Keratinocyte (primary cell): Measurements from ENCODE around the gene DLX4. TPM values are rescaled to one million over a fixed set of nuclear protein-coding genes. Genes with fewer than 3 reads are reported as not detected.

Source experiments
- DNase-seq: peaks from one replicate; pipeline ENCODE4 v3.0.0-alpha.2; 2011; ENCODE audit warnings: low read depth, missing footprints, low spot score
- FAIRE-seq: peaks from 2 replicates; lab custom pipeline; 2011; peaks lifted over from hg19 to GRCh38; lab: Jason Lieb, UNC
- H2AFZ ChIP-seq: 2 replicates; pipeline ENCODE4 v1.6.0; 2012; ENCODE audit warnings: low read length, control low read depth, inconsistent platforms; ENCODE audit not compliant: control insufficient read depth
- H3K27ac ChIP-seq: 2 replicates; pipeline ENCODE4 v1.5.1; 2011; ENCODE audit warnings: low read length; ENCODE audit not compliant: control insufficient read depth, insufficient read depth
- H3K27me3 ChIP-seq: 3 replicates; pipeline ENCODE4 v1.6.0; 2011; ENCODE audit warnings: low read length; ENCODE audit not compliant: control insufficient read depth, insufficient read depth; ENCODE audit errors: extremely low read depth
- H3K36me3 ChIP-seq, 2 experiments: 2 replicates in 1 of 2; 3 replicates in 1 of 2; pipeline ENCODE4 v1.5.1; 2011; ENCODE audit warnings: low read length in 2 of 2, mild to moderate bottlenecking in 1 of 2; ENCODE audit not compliant: control insufficient read depth in 2 of 2, insufficient read depth in 2 of 2; ENCODE audit errors: extremely low read depth in 1 of 2
- H3K4me1 ChIP-seq: 3 replicates; pipeline ENCODE4 v1.5.1; 2011; ENCODE audit warnings: low read length; ENCODE audit not compliant: control insufficient read depth, insufficient read depth; ENCODE audit errors: extremely low read depth
- H3K4me2 ChIP-seq: 3 replicates; pipeline ENCODE4 v1.6.0; 2011; ENCODE audit warnings: low read depth, low read length; ENCODE audit not compliant: control insufficient read depth, insufficient read depth; ENCODE audit errors: extremely low read depth
- H3K4me3 ChIP-seq, 3 experiments: fragments of 200-600 bp in 1 of 3; sonication (generic) in 1 of 3; 2 replicates in 2 of 3; 3 replicates in 1 of 3; pipeline ENCODE4 v1.5.1; 2011 to 2016; ENCODE audit warnings: low read length in 3 of 3, mild to moderate bottlenecking in 3 of 3, control low read depth in 2 of 3, inconsistent platforms in 1 of 3, low read depth in 1 of 3, mixed read lengths in 1 of 3, mixed run types in 1 of 3, moderate library complexity in 1 of 3; ENCODE audit not compliant: control insufficient read depth in 2 of 3, insufficient read depth in 2 of 3; ENCODE audit errors: extremely low read depth in 1 of 3
- H3K79me2 ChIP-seq: 2 replicates; pipeline ENCODE4 v1.6.0; 2012; ENCODE audit warnings: low read length; ENCODE audit not compliant: control insufficient read depth, insufficient read depth
- H3K9ac ChIP-seq: 3 replicates; pipeline ENCODE4 v1.6.0; 2011; ENCODE audit warnings: low read length; ENCODE audit not compliant: control insufficient read depth, insufficient read depth; ENCODE audit errors: extremely low read depth
- H3K9me1 ChIP-seq: 3 replicates; pipeline ENCODE4 v1.6.0; 2011; ENCODE audit warnings: low read length; ENCODE audit not compliant: control insufficient read depth, insufficient read depth; ENCODE audit errors: extremely low read depth
- H3K9me3 ChIP-seq: 2 replicates; pipeline ENCODE4 v1.5.1; 2012; ENCODE audit warnings: low read depth, low read length; ENCODE audit not compliant: control insufficient read depth
- H4K20me1 ChIP-seq: 3 replicates; pipeline ENCODE4 v1.6.0; 2011; ENCODE audit warnings: low read length; ENCODE audit not compliant: control insufficient read depth, insufficient read depth; ENCODE audit errors: extremely low read depth
- CTCF ChIP-seq, 3 experiments: IDR thresholded peaks in 1 of 3; conservative IDR thresholded peaks in 1 of 3; optimal IDR thresholded peaks in 1 of 3; 2 replicates in 2 of 3; 3 replicates in 1 of 3; pipeline versions ENCODE3 to v1.5.1; 2011; ENCODE audit warnings: low read length in 3 of 3, mild to moderate bottlenecking in 3 of 3, moderate library complexity in 2 of 3, control low read depth in 1 of 3, inconsistent platforms in 1 of 3; ENCODE audit not compliant: insufficient read depth in 2 of 3; ENCODE audit errors: extremely low read depth in 1 of 3
- EZH2 ChIP-seq: IDR thresholded peaks from one replicate; pipeline ENCODE4 v1.6.1; 2012; ENCODE audit warnings: inconsistent platforms, mild to moderate bottlenecking, low read length, moderate library complexity
- dilution Hi-C: fragments of 300-500 bp; cut with MboI; formaldehyde crosslinking; loops from one replicate; pipeline ENCODE4 v1.7.0; 2020; ENCODE audit warnings: low sequenced_read_pairs; ENCODE audit not compliant: extremely low pct_ligation_motif_present
- polyA plus RNA-seq, 5 experiments: library from polyadenylated mRNA; depleted of rRNA in 3 of 5; stranded (reverse) in 3 of 5; stranded (forward) in 1 of 5; unstranded in 1 of 5; fragments of >200 nt; gene quantifications; 1 replicate in 1 of 5; 2 replicates in 3 of 5; 3 replicates in 1 of 5; pipeline versions ENCODE4 v1.2.1 to v1.2.3, GENCODE V29; 2011 to 2012; ENCODE audit warnings: missing spikeins in 2 of 5, low read depth in 1 of 5, low replicate concordance in 1 of 5

DLX4 gene
- polyA plus RNA-seq, 1 donor (not counting 4 experiments of a cell fraction or from before 2014, with no cell fraction given): 0.18 TPM

- peaks cover 2% of the 10 kb centered on the region for H3K9me1 ChIP-seq
- DNase-seq (no peak), FAIRE-seq (no peak)
- dilution Hi-C loops: no loop called here
- H3K27me3 ChIP-seq: peaks cover 26% of the 10 kb centered on the region
- H4K20me1 ChIP-seq: no peaks in the 10 kb centered on the region
- no peak overlapping the region for H3K27ac ChIP-seq
- peaks cover 62% of the 10 kb centered on the region for H3K4me1 ChIP-seq
- no peaks in the 10 kb centered on the region for H3K9me3 ChIP-seq
- H3K79me2 ChIP-seq: no peaks in the 10 kb centered on the region
- no peak overlapping the region for H3K4me3 ChIP-seq
- no peak overlapping the region for H3K9ac ChIP-seq
- no peaks in the 10 kb centered on the region for H3K36me3 ChIP-seq
- TF ChIP-seq EZH2 (no peak), CTCF (optimal IDR thresholded peaks at IDR 0.05 in 1 of 3, IDR thresholded peaks at IDR 0.05 in 1 of 3, conservative IDR thresholded peaks at IDR 0.05 in 1 of 3; ENCODE audit: extremely low read depth in 1 of 3, insufficient read depth in 2 of 3, low read length in 3 of 3) (no peak)
- H2AFZ ChIP-seq: peak overlapping the region; percentile 80
- H3K4me2 ChIP-seq: peak overlapping the region; percentile 87
These were observed 7.8 kb downstream of the DLX4 start for GRCh38 chr17:49976828-49977202.

GRCh38 chr17:49977463-49978389 lies 8.7 kb downstream of the DLX4 start:
- peaks cover 16% of the 10 kb centered on the region for H3K27me3 ChIP-seq
- peak overlapping the region; percentile 35 for H3K9ac ChIP-seq
- FAIRE-seq: peak; percentile 96
- TF ChIP-seq EZH2 (no peak), CTCF (optimal IDR thresholded peaks at IDR 0.05 in 1 of 3, IDR thresholded peaks at IDR 0.05 in 1 of 3, conservative IDR thresholded peaks at IDR 0.05 in 1 of 3; ENCODE audit: extremely low read depth in 1 of 3, insufficient read depth in 2 of 3, low read length in 3 of 3) (peak; percentile 10 to 22 (median 16))
- no peak for DNase-seq
- peaks cover 62% of the 10 kb centered on the region for H3K4me1 ChIP-seq
- H4K20me1 ChIP-seq: no peaks in the 10 kb centered on the region
- H3K9me3 ChIP-seq: no peaks in the 10 kb centered on the region
- no peaks in the 10 kb centered on the region for H3K79me2 ChIP-seq
- H3K27ac ChIP-seq: peak overlapping the region; percentile 53
- peak overlapping the region; percentile 72 for H2AFZ ChIP-seq
- H3K4me2 ChIP-seq: peak overlapping the region; percentile 87
- H3K36me3 ChIP-seq: no peaks in the 10 kb centered on the region
- H3K9me1 ChIP-seq: peaks cover 2% of the 10 kb centered on the region
- no peak overlapping the region for H3K4me3 ChIP-seq
- dilution Hi-C loops: no loop called here
